ENCODE data around the gene IGFALS.
A peak's percentile ranks its signal among the peaks of the same experiment; 100 is the strongest.

Gene IGFALS

GRCh38 chr16:1786242-1787055 lies 7.1 kb downstream of the IGFALS start:
- TF ChIP-seq, protein P1, sequence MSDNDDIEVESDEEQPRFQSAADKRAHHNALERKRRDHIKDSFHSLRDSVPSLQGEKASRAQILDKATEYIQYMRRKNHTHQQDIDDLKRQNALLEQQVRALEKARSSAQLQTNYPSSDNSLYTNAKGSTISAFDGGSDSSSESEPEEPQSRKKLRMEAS (IDR thresholded peaks at IDR 0.05; ENCODE audit: low read depth, low read length) = no peak
- TF ChIP-seq POLR2A (IDR thresholded peaks at IDR 0.05; ENCODE audit: extremely low read depth, insufficient read length) (no peak), MYC (IDR thresholded peaks at IDR 0.05; ENCODE audit: low read depth, low read length) (no peak)
- TF ChIP-seq, protein P2, sequence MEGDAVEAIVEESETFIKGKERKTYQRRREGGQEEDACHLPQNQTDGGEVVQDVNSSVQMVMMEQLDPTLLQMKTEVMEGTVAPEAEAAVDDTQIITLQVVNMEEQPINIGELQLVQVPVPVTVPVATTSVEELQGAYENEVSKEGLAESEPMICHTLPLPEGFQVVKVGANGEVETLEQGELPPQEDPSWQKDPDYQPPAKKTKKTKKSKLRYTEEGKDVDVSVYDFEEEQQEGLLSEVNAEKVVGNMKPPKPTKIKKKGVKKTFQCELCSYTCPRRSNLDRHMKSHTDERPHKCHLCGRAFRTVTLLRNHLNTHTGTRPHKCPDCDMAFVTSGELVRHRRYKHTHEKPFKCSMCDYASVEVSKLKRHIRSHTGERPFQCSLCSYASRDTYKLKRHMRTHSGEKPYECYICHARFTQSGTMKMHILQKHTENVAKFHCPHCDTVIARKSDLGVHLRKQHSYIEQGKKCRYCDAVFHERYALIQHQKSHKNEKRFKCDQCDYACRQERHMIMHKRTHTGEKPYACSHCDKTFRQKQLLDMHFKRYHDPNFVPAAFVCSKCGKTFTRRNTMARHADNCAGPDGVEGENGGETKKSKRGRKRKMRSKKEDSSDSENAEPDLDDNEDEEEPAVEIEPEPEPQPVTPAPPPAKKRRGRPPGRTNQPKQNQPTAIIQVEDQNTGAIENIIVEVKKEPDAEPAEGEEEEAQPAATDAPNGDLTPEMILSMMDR (IDR thresholded peaks at IDR 0.05; ENCODE audit: low read depth, low read length) = no peak
- H3K4me3 ChIP-seq (ENCODE audit: low read depth, low read length) = no peak overlapping the region
- no peak for DNase-seq (ENCODE audit: low read depth)

GRCh38 chr16:1785846-1786170 lies 7.7 kb downstream of the IGFALS start:
- H3K4me3 ChIP-seq (ENCODE audit: low read depth, low read length) = no peak overlapping the region
- TF ChIP-seq, protein P1 (IDR thresholded peaks at IDR 0.05; ENCODE audit: low read depth, low read length) = no peak
- TF ChIP-seq, protein P2 (IDR thresholded peaks at IDR 0.05; ENCODE audit: low read depth, low read length) = no peak
- TF ChIP-seq MYC (IDR thresholded peaks at IDR 0.05; ENCODE audit: low read depth, low read length) (no peak), POLR2A (IDR thresholded peaks at IDR 0.05; ENCODE audit: extremely low read depth, insufficient read length) (no peak)
- no peak for DNase-seq (ENCODE audit: low read depth)

DNA sequence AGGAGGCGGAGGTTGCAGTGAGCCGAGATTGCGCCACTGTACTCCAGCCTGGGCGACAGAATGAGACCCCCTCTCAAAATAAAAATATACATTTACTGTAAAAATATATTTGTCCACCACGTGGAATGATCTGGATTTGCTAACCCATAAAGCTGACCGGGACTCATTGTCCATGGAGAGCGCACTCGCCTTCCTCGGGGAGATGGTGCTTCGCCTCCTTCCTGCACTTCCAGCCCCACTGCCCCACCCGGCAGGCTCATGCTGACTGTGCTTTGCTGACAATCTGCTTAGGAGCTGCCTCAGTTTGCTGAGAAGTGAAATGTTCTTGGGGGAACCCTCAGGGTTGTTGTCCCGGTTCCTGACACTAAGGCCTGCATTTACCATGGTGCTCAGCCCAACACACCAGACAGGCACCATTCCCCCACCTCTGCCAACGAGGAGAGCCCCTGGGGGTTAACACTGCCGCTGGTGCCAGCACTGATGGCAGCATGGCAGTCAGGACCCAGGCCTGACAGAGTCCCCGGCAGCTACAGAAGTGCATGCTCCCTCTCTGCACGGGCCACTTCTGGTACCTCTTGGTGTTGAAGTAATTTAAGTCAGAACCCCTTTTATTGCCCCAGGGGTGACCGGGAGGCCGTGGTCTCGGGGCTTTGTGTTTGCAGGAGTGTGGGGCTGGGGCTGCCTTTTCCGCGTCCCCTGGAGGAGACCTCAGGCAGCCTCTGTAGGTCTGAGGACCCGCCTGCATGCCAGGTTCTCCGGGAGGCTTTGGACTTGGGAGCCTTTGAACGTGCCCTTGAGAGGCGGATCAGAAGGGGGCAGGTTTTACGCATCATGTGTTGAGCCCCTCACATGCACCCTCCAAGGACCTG lies 8.3 kb downstream of the IGFALS start:
- no peak for DNase-seq (ENCODE audit: low read depth)
- TF ChIP-seq POLR2A (IDR thresholded peaks at IDR 0.05; ENCODE audit: extremely low read depth, insufficient read length) (no peak), MYC (IDR thresholded peaks at IDR 0.05; ENCODE audit: low read depth, low read length) (no peak)
- TF ChIP-seq, protein P2 (IDR thresholded peaks at IDR 0.05; ENCODE audit: low read depth, low read length) = no peak
- TF ChIP-seq, protein P1 (IDR thresholded peaks at IDR 0.05; ENCODE audit: low read depth, low read length) = no peak
- no peak overlapping the region for H3K4me3 ChIP-seq (ENCODE audit: low read depth, low read length)

DNA sequence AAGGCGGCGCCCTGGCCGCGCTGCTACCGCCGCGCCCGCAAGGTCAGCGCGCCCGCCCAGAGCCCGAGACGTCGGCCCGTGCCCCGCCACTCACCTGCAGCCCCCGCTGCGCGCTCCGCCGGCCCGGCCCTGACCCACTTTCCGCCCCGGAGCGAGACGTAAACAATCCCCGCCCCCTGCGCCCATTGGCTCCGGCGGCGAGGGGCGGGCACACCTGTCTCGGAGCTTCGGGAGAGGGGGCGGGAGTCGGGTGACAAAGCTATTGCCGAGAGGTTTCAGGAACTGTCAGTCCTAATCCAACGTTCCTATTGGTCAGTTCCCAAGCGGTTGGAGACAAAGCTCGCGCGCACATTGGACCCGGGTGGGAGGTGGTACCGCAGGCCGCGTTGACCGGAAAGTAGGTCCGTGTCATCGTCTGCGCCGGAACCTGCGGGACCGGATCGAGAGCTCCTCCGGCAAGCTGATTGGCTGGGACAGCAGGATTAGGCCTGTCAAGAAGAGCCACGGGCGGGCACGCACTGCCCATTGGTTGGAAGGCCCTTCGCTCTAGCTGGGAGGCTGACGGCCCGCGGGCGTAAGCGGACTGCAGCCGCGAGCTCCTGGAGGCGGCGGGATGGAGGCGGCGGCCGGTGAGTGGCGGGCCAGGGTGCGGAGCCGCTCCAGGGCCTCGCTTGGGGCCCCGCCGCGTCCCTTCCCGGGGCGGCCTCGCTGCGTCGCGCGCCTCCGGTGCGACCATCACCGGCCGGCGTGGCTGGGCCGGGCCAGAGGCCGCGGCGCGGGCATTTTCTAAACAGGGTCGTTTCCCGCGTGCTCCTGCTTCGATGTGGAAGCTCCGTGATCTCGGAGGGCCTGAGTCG lies 10.9 kb downstream of the IGFALS start, which contains the start of the genes NUBP2 and SPSB3:
NUBP2 (plus strand) TSS at position 553 of the 857 bp plus-strand sequence; CDS start at position 614, 61 bp downstream.
SPSB3 (minus strand) TSS at position 164 of the 857 bp plus-strand sequence. CDS start 1,088 bp downstream, outside the sequence.
- H3K4me3 ChIP-seq (ENCODE audit: low read depth, low read length) = peak within 1 kb of the TSS; percentile 87
- TF ChIP-seq, protein P1 (IDR thresholded peaks at IDR 0.05; ENCODE audit: low read depth, low read length) = peak; percentile 31; the same call in 1 of the 2 replicates
- TF ChIP-seq, protein P2 (IDR thresholded peaks at IDR 0.05; ENCODE audit: low read depth, low read length) = no peak
- TF ChIP-seq MYC (IDR thresholded peaks at IDR 0.05; ENCODE audit: low read depth, low read length) (peak; percentile 50; the same call in 1 of the 2 replicates), POLR2A (IDR thresholded peaks at IDR 0.05; ENCODE audit: extremely low read depth, insufficient read length) (peak; percentile 35)
- peak; percentile 99 for DNase-seq (ENCODE audit: low read depth)

All from NB4 (cell line).